Measurements from ENCODE around the gene LRP6.

DNA sequence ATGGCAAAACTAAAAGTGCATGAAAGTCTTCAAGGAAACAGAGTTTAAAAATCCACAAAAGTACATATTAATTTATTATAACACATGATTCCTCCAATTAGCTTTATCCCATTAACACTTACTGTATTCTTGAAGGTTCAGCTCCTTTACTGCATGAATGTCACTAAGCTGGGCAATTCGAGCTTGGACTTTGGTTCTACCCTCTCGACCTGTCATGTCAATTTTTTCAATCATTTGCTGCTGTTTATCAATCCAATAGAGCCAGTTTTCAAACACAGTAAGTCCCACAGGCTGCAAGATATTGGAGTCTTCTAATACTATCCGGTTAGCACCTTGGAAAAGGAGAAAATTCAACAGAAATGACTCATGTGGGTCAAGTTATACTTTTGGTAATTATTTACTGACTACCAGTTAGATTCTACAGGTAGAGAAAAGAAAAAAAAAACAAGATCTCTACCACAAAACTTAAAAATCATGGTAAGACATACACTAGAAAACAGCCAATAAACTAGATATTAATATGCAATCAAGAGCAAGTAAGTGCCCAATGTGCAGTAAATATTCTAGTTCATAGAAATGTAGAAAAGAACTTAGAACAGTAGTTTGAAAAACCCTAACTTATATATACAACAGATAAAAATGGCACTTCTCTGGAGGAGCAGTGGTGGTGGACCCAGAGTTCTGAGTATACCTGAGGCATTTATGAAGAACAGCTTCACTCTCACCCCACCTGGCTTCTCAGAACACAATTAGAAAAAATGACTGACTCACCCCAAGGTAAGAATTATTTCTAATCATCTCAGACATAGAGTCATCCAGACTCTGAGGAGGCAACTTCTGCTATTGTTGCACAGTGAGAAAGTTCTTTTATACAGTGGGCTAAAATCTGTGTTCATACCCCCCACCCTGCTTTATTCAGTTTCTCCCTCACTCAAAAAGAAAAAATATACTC, 128.4 kb downstream of the LRP6 start:
- TF ChIP-seq, protein P1, sequence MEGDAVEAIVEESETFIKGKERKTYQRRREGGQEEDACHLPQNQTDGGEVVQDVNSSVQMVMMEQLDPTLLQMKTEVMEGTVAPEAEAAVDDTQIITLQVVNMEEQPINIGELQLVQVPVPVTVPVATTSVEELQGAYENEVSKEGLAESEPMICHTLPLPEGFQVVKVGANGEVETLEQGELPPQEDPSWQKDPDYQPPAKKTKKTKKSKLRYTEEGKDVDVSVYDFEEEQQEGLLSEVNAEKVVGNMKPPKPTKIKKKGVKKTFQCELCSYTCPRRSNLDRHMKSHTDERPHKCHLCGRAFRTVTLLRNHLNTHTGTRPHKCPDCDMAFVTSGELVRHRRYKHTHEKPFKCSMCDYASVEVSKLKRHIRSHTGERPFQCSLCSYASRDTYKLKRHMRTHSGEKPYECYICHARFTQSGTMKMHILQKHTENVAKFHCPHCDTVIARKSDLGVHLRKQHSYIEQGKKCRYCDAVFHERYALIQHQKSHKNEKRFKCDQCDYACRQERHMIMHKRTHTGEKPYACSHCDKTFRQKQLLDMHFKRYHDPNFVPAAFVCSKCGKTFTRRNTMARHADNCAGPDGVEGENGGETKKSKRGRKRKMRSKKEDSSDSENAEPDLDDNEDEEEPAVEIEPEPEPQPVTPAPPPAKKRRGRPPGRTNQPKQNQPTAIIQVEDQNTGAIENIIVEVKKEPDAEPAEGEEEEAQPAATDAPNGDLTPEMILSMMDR (conservative IDR thresholded peaks at IDR 0.05 in 1 of 2, IDR thresholded peaks at IDR 0.05 in 1 of 2; ENCODE audit: low read depth in 1 of 2, low read length in 2 of 2) = no peak
- TF ChIP-seq EZH2 (IDR thresholded peaks at IDR 0.05; ENCODE audit: low read length, missing control alignments) = no peak
